Mucosa of descending colon (tissue), 3 donors: ENCODE measurements around the gene TMEM18. TPM values are rescaled to one million over a fixed set of nuclear protein-coding genes. Genes with fewer than 3 reads are reported as not detected.

Experiments used
- ATAC-seq: fragments of 200-7000 bp; cut with Tn5 transposase; one replicate; pipeline ENCODE4 v1.9.1; 2020; ENCODE audit warnings: mild to moderate bottlenecking, moderate library complexity
- DNase-seq, 3 donors: peaks; one replicate each; pipeline ENCODE4 v3.0.0-alpha.2; 2020
- H3K36me3 ChIP-seq: fragments of 200-600 bp; one replicate; pipeline ENCODE4 v1.8.0; 2021; ENCODE audit warnings: low read depth, mild to moderate bottlenecking
- H3K4me1 ChIP-seq: fragments of 200-600 bp; one replicate; pipeline ENCODE4 v1.8.0; 2021; ENCODE audit warnings: low read depth, mild to moderate bottlenecking
- H3K4me3 ChIP-seq: fragments of 200-600 bp; one replicate; pipeline ENCODE4 v1.8.0; 2021; ENCODE audit warnings: mild to moderate bottlenecking
- H3K9me3 ChIP-seq: fragments of 200-600 bp; one replicate; pipeline ENCODE4 v1.8.0; 2021; ENCODE audit warnings: mild to moderate bottlenecking
- intact Hi-C, 2 donors: fragments of 100-400 bp; cut with DNase I in 1 of 2; cut with micrococcal nuclease in 1 of 2; formaldehyde crosslinking; loops; one replicate each; pipeline versions ENCODE4 v1.11.0 to v1.11.1; 2022; cut with DNase I, micrococcal nuclease
- total RNA-seq, 3 donors: library from RNA; stranded (reverse); fragmentation: NEBNext Ultra II Directional in 2 of 3; extraction: Animal tissue kit (Norgen Biotek cat#: 25700) in 2 of 3; gene quantifications; one replicate each; pipeline versions ENCODE4 v1.2.1 to v1.2.4, GENCODE V29; 2021 to 2023
- TF ChIP-seq, protein P1 (sequence below): fragments of 200-600 bp; IDR thresholded peaks from one replicate; pipeline ENCODE4 v1.8.0; 2022; ENCODE audit warnings: antibody characterized with exemption, mild to moderate bottlenecking
- donor health status: DM: no; HTN: no; CAD: no; lungs with moderate emphysema.
- donor health status: DM: no; HTN: no; CAD: no.
- donor health status: DM: no; HTN: yes; CAD: no.

The TMEM18 gene
- total RNA-seq, 3 donors from 2014 or later: 13.9 to 22.3 (median 19.0) TPM

GRCh38 chr2:618422-618990 is 58.7 kb downstream of the TMEM18 start:
- no peak overlapping the region for H3K4me3 ChIP-seq
- no peaks in the 10 kb centered on the region for H3K9me3 ChIP-seq
- TF ChIP-seq, protein P1, sequence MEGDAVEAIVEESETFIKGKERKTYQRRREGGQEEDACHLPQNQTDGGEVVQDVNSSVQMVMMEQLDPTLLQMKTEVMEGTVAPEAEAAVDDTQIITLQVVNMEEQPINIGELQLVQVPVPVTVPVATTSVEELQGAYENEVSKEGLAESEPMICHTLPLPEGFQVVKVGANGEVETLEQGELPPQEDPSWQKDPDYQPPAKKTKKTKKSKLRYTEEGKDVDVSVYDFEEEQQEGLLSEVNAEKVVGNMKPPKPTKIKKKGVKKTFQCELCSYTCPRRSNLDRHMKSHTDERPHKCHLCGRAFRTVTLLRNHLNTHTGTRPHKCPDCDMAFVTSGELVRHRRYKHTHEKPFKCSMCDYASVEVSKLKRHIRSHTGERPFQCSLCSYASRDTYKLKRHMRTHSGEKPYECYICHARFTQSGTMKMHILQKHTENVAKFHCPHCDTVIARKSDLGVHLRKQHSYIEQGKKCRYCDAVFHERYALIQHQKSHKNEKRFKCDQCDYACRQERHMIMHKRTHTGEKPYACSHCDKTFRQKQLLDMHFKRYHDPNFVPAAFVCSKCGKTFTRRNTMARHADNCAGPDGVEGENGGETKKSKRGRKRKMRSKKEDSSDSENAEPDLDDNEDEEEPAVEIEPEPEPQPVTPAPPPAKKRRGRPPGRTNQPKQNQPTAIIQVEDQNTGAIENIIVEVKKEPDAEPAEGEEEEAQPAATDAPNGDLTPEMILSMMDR: no peak
- no peak for ATAC-seq
- intact Hi-C loops: no loop called here
- DNase-seq: no peak
- no peaks in the 10 kb centered on the region for H3K4me1 ChIP-seq
- no peaks in the 10 kb centered on the region for H3K36me3 ChIP-seq

DNA sequence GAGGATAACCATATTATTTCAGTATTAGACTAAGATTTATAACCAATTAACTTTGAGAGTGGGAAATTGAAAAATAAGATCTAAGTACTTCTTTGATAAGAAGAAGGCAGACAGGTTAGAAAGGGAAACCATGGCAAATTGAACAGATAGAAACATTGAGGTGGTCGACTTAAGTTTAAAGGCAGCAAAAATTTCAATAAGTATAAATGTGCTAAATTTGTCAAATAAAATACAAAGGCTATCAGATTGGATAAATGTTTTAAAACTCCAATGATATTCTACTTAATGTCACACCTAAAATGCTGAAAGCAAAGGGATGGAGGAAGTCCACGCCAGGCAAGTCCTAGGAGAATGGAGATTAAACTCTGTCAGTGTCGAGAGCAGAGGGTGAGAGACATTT is 59.2 kb downstream of the TMEM18 start:
- Histone ChIP-seq H3K9me3 (no peaks in the 10 kb centered on the region), H3K36me3 (no peaks in the 10 kb centered on the region), H3K4me3 (no peak overlapping the region), H3K4me1 (no peaks in the 10 kb centered on the region)
- intact Hi-C loops: no loop called here
- TF ChIP-seq, protein P1: no peak
- ATAC-seq (no peak), DNase-seq (no peak)
